DMS153 treated with DMSO at 0.1 percent for 48 hours (cell line): ENCODE data around the gene OGT.
"Not testable (repeated sequence)": the region's sequence is repeated elsewhere in the genome, so short reads cannot be mapped to it uniquely, and the experiment has no call there.

Experiments
- DNase-seq: peaks from one replicate; lab custom pipeline; 2025; ENCODE audit not compliant: unreplicated experiment; lab: John Stamatoyannopoulos, UW

OGT gene

GRCh38 chrX:71579990-71580380 is 47.1 kb downstream of the OGT start:
- no peak for DNase-seq

- DNase-seq: no peak
Measured at GRCh38 chrX:71581210-71581609, 48.3 kb downstream of the OGT start.

- DNase-seq: no peak
Measured at GRCh38 chrX:71586929-71587328, 54.0 kb downstream of the OGT start.

GRCh38 chrX:71593210-71593609 is 60.3 kb downstream of the OGT start:
- DNase-seq: not testable (repeated sequence)

GRCh38 chrX:71599965-71600364 is 67.1 kb downstream of the OGT start:
- DNase-seq: no peak

- DNase-seq: no peak
Measured at GRCh38 chrX:71603618-71604017, 70.7 kb downstream of the OGT start.

GRCh38 chrX:71604141-71604540 is 71.2 kb downstream of the OGT start:
- no peak for DNase-seq

GRCh38 chrX:71604796-71605568 is 72.1 kb downstream of the OGT start:
- no peak for DNase-seq

GRCh38 chrX:71606536-71607216 is 73.8 kb downstream of the OGT start:
- no peak for DNase-seq

- no peak for DNase-seq
Measured at GRCh38 chrX:71607488-71607887, 74.6 kb downstream of the OGT start.

GRCh38 chrX:71609095-71609750 is 76.3 kb downstream of the OGT start:
- no peak for DNase-seq

GRCh38 chrX:71611736-71612135 is 78.8 kb downstream of the OGT start:
- DNase-seq: not testable (repeated sequence)

- no peak for DNase-seq
Measured at GRCh38 chrX:71612256-71612655, 79.4 kb downstream of the OGT start.

- DNase-seq: no peak
Measured at GRCh38 chrX:71615056-71615455, 82.2 kb downstream of the OGT start.

GRCh38 chrX:71615954-71616353 is 83.0 kb downstream of the OGT start:
- DNase-seq: no peak

GRCh38 chrX:71616672-71617529 is 84.0 kb downstream of the OGT start:
- DNase-seq: no peak

- no peak for DNase-seq
Measured at GRCh38 chrX:71617742-71618141, 84.8 kb downstream of the OGT start.

- no peak for DNase-seq
Measured at GRCh38 chrX:71618303-71618721, 85.4 kb downstream of the OGT start, which contains the start of gene CXCR3. TSS of gene CXCR3 (minus strand) at chrX:71618511. CDS start at chrX:71618449, 62 bp downstream.

GRCh38 chrX:71618787-71619186 is 85.9 kb downstream of the OGT start:
- DNase-seq: no peak

- no peak for DNase-seq
Measured at GRCh38 chrX:71619193-71619592, 86.3 kb downstream of the OGT start.

- DNase-seq: no peak
Measured at GRCh38 chrX:71619986-71620385, 87.1 kb downstream of the OGT start.
